ENCODE data around the gene C22orf39. TPM values are rescaled to one million over a fixed set of nuclear protein-coding genes. Genes with fewer than 3 reads are reported as not detected.

The C22orf39 gene
- polyA plus RNA-seq, 2 of the 4 experiments (the other 2 are of a cell fraction) = 19.4 to 19.5 TPM

- ChIA-PET POLR2A (no interaction called here), CTCF (no interaction called here)
- FAIRE-seq = no peak
- ATAC-seq = no peak
- Histone ChIP-seq H3K4me2 (no peak overlapping the region), H3K4me3 (no peak overlapping the region), H3K9me3 (no peaks in the 10 kb centered on the region), H3K27ac (no peak overlapping the region), H3K4me1 (no peaks in the 10 kb centered on the region)
- DNase-seq (ENCODE audit: low read depth in 1 of 2, low spot score in 1 of 2) = no peak
- TF ChIP-seq ESRRA (IDR thresholded peaks at IDR 0.05; ENCODE audit: borderline replicate concordance, low read length) = no peak
- TF ChIP-seq ELK1 (IDR thresholded peaks at IDR 0.05; ENCODE audit: low read depth, low read length) = no peak
- TF ChIP-seq POLR2AphosphoS2 (conservative IDR thresholded peaks at IDR 0.05; ENCODE audit: low read length) = no peak
- no peak for TF ChIP-seq SREBF2 (IDR thresholded peaks at IDR 0.05)
- no peak for TF ChIP-seq ZFP36 (IDR thresholded peaks at IDR 0.05; ENCODE audit: borderline replicate concordance, partially characterized antibody)
- no peak for TF ChIP-seq HOXA7 (CRISPR knock-in tag; IDR thresholded peaks at IDR 0.05)
- no peak for TF ChIP-seq NPAS2 (CRISPR knock-in tag; IDR thresholded peaks at IDR 0.05; ENCODE audit: borderline replicate concordance)
- TF ChIP-seq JUNB (IDR thresholded peaks at IDR 0.05) = no peak
- TF ChIP-seq REST (IDR thresholded peaks at IDR 0.05) = no peak
- TF ChIP-seq RNF2 (IDR thresholded peaks at IDR 0.05; ENCODE audit: borderline replicate concordance, low read depth) = no peak
- TF ChIP-seq, protein P1, sequence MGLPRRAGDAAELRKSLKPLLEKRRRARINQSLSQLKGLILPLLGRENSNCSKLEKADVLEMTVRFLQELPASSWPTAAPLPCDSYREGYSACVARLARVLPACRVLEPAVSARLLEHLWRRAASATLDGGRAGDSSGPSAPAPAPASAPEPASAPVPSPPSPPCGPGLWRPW (IDR thresholded peaks at IDR 0.05) = no peak
- TF ChIP-seq RARB (CRISPR knock-in tag; IDR thresholded peaks at IDR 0.05) = no peak
- no peak for TF ChIP-seq HEYL (CRISPR knock-in tag; IDR thresholded peaks at IDR 0.05)
- WGBS (ENCODE audit: missing lambda C conversion rate) = 92% methylated on average over 4 of the region's 4 CpGs
Observed at GRCh38 chr22:19402642-19403191, 44.8 kb downstream of the C22orf39 start.

GRCh38 chr22:19401483-19401882, 46.0 kb downstream of the C22orf39 start:
- WGBS (ENCODE audit: missing lambda C conversion rate) = 95% methylated on average over 4 of the region's 4 CpGs
- DNase-seq (ENCODE audit: low read depth in 1 of 2, low spot score in 1 of 2) = no peak
- Histone ChIP-seq H3K4me3 (no peak overlapping the region), H3K4me2 (no peak overlapping the region), H3K9me3 (no peaks in the 10 kb centered on the region), H3K4me1 (no peaks in the 10 kb centered on the region), H3K27ac (no peak overlapping the region)
- no peak for FAIRE-seq
- CTCF ChIA-PET = no interaction called here
- TF ChIP-seq ZFP36 (IDR thresholded peaks at IDR 0.05; ENCODE audit: borderline replicate concordance, partially characterized antibody) (no peak), RNF2 (IDR thresholded peaks at IDR 0.05; ENCODE audit: borderline replicate concordance, low read depth) (no peak), CEBPB (IDR thresholded peaks at IDR 0.05) (no peak), EP300 (IDR thresholded peaks at IDR 0.05) (no peak), HOXB5 (CRISPR knock-in tag; IDR thresholded peaks at IDR 0.05) (no peak), JUN (IDR thresholded peaks at IDR 0.05) (no peak), ZSCAN20 (CRISPR knock-in tag; IDR thresholded peaks at IDR 0.05) (no peak), RARB (CRISPR knock-in tag; IDR thresholded peaks at IDR 0.05) (no peak), USF2 (IDR thresholded peaks at IDR 0.05) (no peak), CBX2 (IDR thresholded peaks at IDR 0.05; ENCODE audit: borderline replicate concordance, low read depth) (no peak), GATA3 (IDR thresholded peaks at IDR 0.05; ENCODE audit: borderline replicate concordance) (no peak), POLR2A (IDR thresholded peaks at IDR 0.05; ENCODE audit: low read length) (no peak), RFX5 (IDR thresholded peaks at IDR 0.05) (no peak), CBX8 (IDR thresholded peaks at IDR 0.05) (no peak), EHF (CRISPR knock-in tag; IDR thresholded peaks at IDR 0.05) (no peak), MAZ (IDR thresholded peaks at IDR 0.05; ENCODE audit: borderline replicate concordance, low read depth, low read length) (no peak), HMGXB4 (CRISPR knock-in tag; IDR thresholded peaks at IDR 0.05; ENCODE audit: borderline replicate concordance) (no peak)
- TF ChIP-seq, protein P1 (IDR thresholded peaks at IDR 0.05) = no peak
- POLR2A ChIA-PET = no interaction called here
- ATAC-seq = no peak
